SU-DHL-6 (cell line): Measurements from ENCODE around the gene KLF1.

Source experiments
- H2AFZ ChIP-seq: fragments of 200-600 bp; sonication (generic); 2 replicates; pipeline ENCODE4 v1.6.1; 2014; ENCODE audit warnings: low read depth, mild to moderate bottlenecking, moderate library complexity, mixed read lengths, antibody characterized with exemption, low read length; ENCODE audit not compliant: severe bottlenecking
- H3F3A ChIP-seq: fragments of 200-600 bp; shearing (Covaris generic); 2 replicates; pipeline ENCODE4 v1.6.0; 2016; ENCODE audit warnings: antibody characterized with exemption, mild to moderate bottlenecking; ENCODE audit not compliant: insufficient read depth
- H3K27ac ChIP-seq: fragments of 200-600 bp; sonication (generic); 2 replicates; pipeline ENCODE4 v1.5.1; 2016; ENCODE audit warnings: low read depth, mild to moderate bottlenecking, low read length, moderate library complexity, mixed read lengths
- H3K27me3 ChIP-seq: fragments of 200-600 bp; sonication (generic), shearing (Covaris generic); 2 replicates; pipeline ENCODE4 v1.6.0; 2014; ENCODE audit warnings: mild to moderate bottlenecking, low read length
- H3K36me3 ChIP-seq: fragments of 200-600 bp; sonication (generic); 2 replicates; pipeline ENCODE4 v1.6.1; 2014; ENCODE audit warnings: mild to moderate bottlenecking, low read length, mixed read lengths
- H3K4me2 ChIP-seq: fragments of 300-600, 200-600 bp; shearing (Covaris generic), sonication (generic); 2 replicates; pipeline ENCODE4 v1.6.0; 2014; ENCODE audit warnings: low read length, low read depth, mild to moderate bottlenecking; ENCODE audit not compliant: poor library complexity, severe bottlenecking
- H3K4me3 ChIP-seq: fragments of 200-600 bp; sonication (generic); 2 replicates; pipeline ENCODE4 v1.5.1; 2014; ENCODE audit warnings: antibody characterized with exemption, low read length, mild to moderate bottlenecking, mixed read lengths; ENCODE audit not compliant: insufficient read depth, poor library complexity, severe bottlenecking
- H3K79me2 ChIP-seq: fragments of 200-600 bp; sonication (generic); 2 replicates; pipeline ENCODE4 v1.6.1; 2014; ENCODE audit warnings: mild to moderate bottlenecking, low read length, moderate library complexity; ENCODE audit not compliant: insufficient read depth
- H3K9ac ChIP-seq: fragments of 200-600 bp; sonication (generic); 2 replicates; pipeline ENCODE4 v1.7.0; 2014; ENCODE audit warnings: mild to moderate bottlenecking, low read length
- H3K9me2 ChIP-seq: fragments of 200-600 bp; sonication (generic); replicated peaks from 2 replicates; pipeline ENCODE4 v1.6.1; 2014; ENCODE audit warnings: low read length; ENCODE audit not compliant: insufficient read depth
- H3K9me3 ChIP-seq: fragments of 200-600 bp; sonication (generic); 2 replicates; pipeline ENCODE4 v1.6.1; 2014; ENCODE audit warnings: low read length, mixed read lengths; ENCODE audit not compliant: insufficient read depth
- H4K20me1 ChIP-seq: fragments of 200-600 bp; sonication (generic); 2 replicates; pipeline ENCODE4 v1.6.1; 2014; ENCODE audit warnings: low read depth, mild to moderate bottlenecking, antibody characterized with exemption, low read length, moderate library complexity, mixed read lengths
- CTCF ChIP-seq: fragments of 200-600 bp; sonication (generic); IDR thresholded peaks from one replicate; pipeline ENCODE4 v1.5.1; 2017; ENCODE audit warnings: antibody characterized with exemption, mild to moderate bottlenecking, low read length, moderate library complexity; ENCODE audit not compliant: insufficient read depth, poor library complexity, severe bottlenecking
- EZH2phosphoT487 ChIP-seq: fragments of 200-600 bp; sonication (generic), shearing (Covaris generic); conservative IDR thresholded peaks from 2 replicates; pipeline ENCODE4 v1.6.1; 2018; ENCODE audit warnings: mild to moderate bottlenecking, antibody characterized with exemption, low read length, moderate library complexity, mixed read lengths

KLF1 gene

GRCh38 chr19:12924621-12925310 lies 37.8 kb upstream of the KLF1 start:
- 0 out of 2 replicates have a peak, but pooled peaks cover 8% of the 10 kb centered on the region for H3K36me3 ChIP-seq
- no peaks in the 10 kb centered on the region for H3K9me3 ChIP-seq
- no peak overlapping the region for H3K4me2 ChIP-seq

GRCh38 chr19:12922959-12923358 lies 36.0 kb upstream of the KLF1 start:
- Histone ChIP-seq H2AFZ (no peak overlapping the region), H4K20me1 (no peaks in the 10 kb centered on the region), H3K9me2 (no peaks in the 10 kb centered on the region), H3K79me2 (no peaks in the 10 kb centered on the region), H3F3A (peaks cover 15% of the 10 kb centered on the region), H3K27ac (no peak overlapping the region), H3K4me2 (no peak overlapping the region), H3K9ac (no peak overlapping the region), H3K36me3 (0 out of 2 replicates have a peak, but pooled peaks cover 8% of the 10 kb centered on the region), H3K4me3 (no peak overlapping the region), H3K9me3 (no peaks in the 10 kb centered on the region), H3K27me3 (no peaks in the 10 kb centered on the region)
- TF ChIP-seq CTCF (no peak), EZH2phosphoT487 (no peak)

More at GRCh38 chr19:12924621-12925310, 37.8 kb upstream of the KLF1 start:
- Histone ChIP-seq H3K4me3 (no peak overlapping the region), H3K9me2 (no peaks in the 10 kb centered on the region), H3K9ac (no peak overlapping the region), H2AFZ (no peak overlapping the region), H3K79me2 (no peaks in the 10 kb centered on the region), H4K20me1 (no peaks in the 10 kb centered on the region), H3K27ac (no peak overlapping the region), H3K27me3 (no peaks in the 10 kb centered on the region), H3F3A (peaks cover 15% of the 10 kb centered on the region)
- TF ChIP-seq CTCF (no peak), EZH2phosphoT487 (no peak)

- Histone ChIP-seq H3K36me3 (0 out of 2 replicates have a peak, but pooled peaks cover 4% of the 10 kb centered on the region), H3K9ac (no peak overlapping the region), H2AFZ (no peak overlapping the region), H4K20me1 (no peaks in the 10 kb centered on the region), H3K79me2 (no peaks in the 10 kb centered on the region), H3K9me3 (no peaks in the 10 kb centered on the region), H3K4me3 (no peak overlapping the region), H3F3A (peaks cover 15% of the 10 kb centered on the region), H3K9me2 (no peaks in the 10 kb centered on the region), H3K27ac (peak overlapping the region; percentile 36; the same call in 1 of the 2 replicates), H3K27me3 (no peaks in the 10 kb centered on the region), H3K4me2 (no peak overlapping the region)
- no peak for TF ChIP-seq EZH2phosphoT487
- TF ChIP-seq CTCF = no peak
These were observed 34.0 kb upstream of the KLF1 start for GRCh38 chr19:12921047-12921446.
